IMR-90 (cell line): ENCODE results near the gene TRAK2. TPM values are rescaled to one million over a fixed set of nuclear protein-coding genes. Genes with fewer than 3 reads are reported as not detected.

ENCODE experiments used
- ATAC-seq: fragments of 200-7000 bp; cut with Tn5 transposase; 2 replicates; pipeline ENCODE4 v1.9.1; 2020; ENCODE audit warnings: low read depth, mild to moderate bottlenecking, moderate library complexity
- BruUV-seq: library from RNA; stranded (reverse); fragments of 400-500 nt; replicated peaks from 2 replicates; lab custom pipeline; 2021; lab: Mats Ljungman, UMichigan
- CTCF ChIA-PET: fragments of 300-600 bp; formaldehyde crosslinking; extraction: SDS; loops from one replicate; lab custom pipeline; 2021; ENCODE audit warnings: antibody characterized with exemption; lab: Yijun Ruan, JAX
- POLR2A ChIA-PET: fragments of 300-600 bp; sonication (Branson Sonifier 250); formaldehyde crosslinking; loops from one replicate; lab custom pipeline; 2022; ENCODE audit warnings: antibody characterized with exemption; ENCODE audit not compliant: unreplicated experiment; lab: Charles Lee
- DNase-seq: peaks from one replicate; pipeline ENCODE4 v3.0.0; 2013
- H2AFZ ChIP-seq: replicated peaks from 2 replicates; pipeline ENCODE3; 2013; ENCODE audit warnings: low read length, mild to moderate bottlenecking; ENCODE audit not compliant: poor library complexity
- H2AK5ac ChIP-seq: 2 replicates; pipeline ENCODE4 v1.6.1; 2013; ENCODE audit warnings: low read depth, low read length, inconsistent platforms
- H2AK9ac ChIP-seq: replicated peaks from 2 replicates; pipeline ENCODE3; 2013; ENCODE audit warnings: mild to moderate bottlenecking, low read depth, low read length, moderate library complexity; ENCODE audit not compliant: poor library complexity
- H2BK120ac ChIP-seq: 2 replicates; pipeline ENCODE4 v1.6.1; 2013; ENCODE audit warnings: low read depth, low read length, inconsistent platforms
- H2BK15ac ChIP-seq: 3 replicates; pipeline ENCODE4 v1.6.1; 2013; ENCODE audit warnings: low read depth, low read length, inconsistent platforms
- H2BK20ac ChIP-seq: 2 replicates; pipeline ENCODE4 v1.6.1; 2013; ENCODE audit warnings: low read depth, mild to moderate bottlenecking, inconsistent platforms, low read length, moderate library complexity
- H2BK5ac ChIP-seq: 2 replicates; pipeline ENCODE4 v1.6.1; 2013; ENCODE audit warnings: mild to moderate bottlenecking, low read depth, low read length, inconsistent platforms; ENCODE audit not compliant: poor library complexity, severe bottlenecking
- H3K14ac ChIP-seq: replicated peaks from 2 replicates; pipeline ENCODE4 v1.6.1; 2013; ENCODE audit warnings: low read depth, low read length, inconsistent platforms
- H3K18ac ChIP-seq: 2 replicates; pipeline ENCODE4 v1.6.1; 2013; ENCODE audit warnings: low read depth, low read length, control low read depth
- H3K23ac ChIP-seq: 2 replicates; pipeline ENCODE4 v1.6.1; 2013; ENCODE audit warnings: low read depth, low read length, inconsistent platforms
- H3K27ac ChIP-seq: 2 replicates; pipeline ENCODE4 v1.5.1; 2013; ENCODE audit warnings: mild to moderate bottlenecking, control low read depth, low read length; ENCODE audit not compliant: insufficient read depth
- H3K27me3 ChIP-seq: 2 replicates; pipeline ENCODE4 v1.6.1; 2013; ENCODE audit warnings: low read length; ENCODE audit not compliant: control insufficient read depth, insufficient read depth
- H3K36me3 ChIP-seq: 2 replicates; pipeline ENCODE4 v1.6.1; 2013; ENCODE audit warnings: low read length, mixed read lengths; ENCODE audit not compliant: control insufficient read depth, insufficient read depth
- H3K4ac ChIP-seq: 2 replicates; pipeline ENCODE4 v1.6.1; 2013; ENCODE audit warnings: low read depth, low read length, inconsistent platforms
- H3K4me1 ChIP-seq: 2 replicates; pipeline ENCODE4 v1.6.1; 2013; ENCODE audit warnings: low read length, mixed read lengths; ENCODE audit not compliant: control insufficient read depth, insufficient read depth
- H3K4me2 ChIP-seq: 2 replicates; pipeline ENCODE4 v1.6.1; 2013; ENCODE audit warnings: low read depth, mild to moderate bottlenecking, control low read depth, low read length, moderate library complexity
- H3K4me3 ChIP-seq: 2 replicates; pipeline ENCODE4 v1.5.1; 2013; ENCODE audit warnings: low read depth, mild to moderate bottlenecking, control low read depth, low read length, moderate library complexity; ENCODE audit not compliant: insufficient read depth
- H3K56ac ChIP-seq: 2 replicates; pipeline ENCODE4 v1.6.1; 2013; ENCODE audit warnings: low read length, inconsistent platforms; ENCODE audit not compliant: insufficient read depth; ENCODE audit errors: extremely low read depth
- H3K79me1 ChIP-seq, 2 experiments: 2 replicates each; pipeline ENCODE4 v1.6.1; 2013; ENCODE audit warnings: low read length in 2 of 2, inconsistent platforms in 1 of 2, low read depth in 1 of 2
- H3K9ac ChIP-seq: 2 replicates; pipeline ENCODE4 v1.6.1; 2013; ENCODE audit warnings: low read depth, low read length, control low read depth
- H3K9me1 ChIP-seq: 2 replicates; pipeline ENCODE4 v1.6.1; 2013; ENCODE audit warnings: low read length, inconsistent platforms; ENCODE audit not compliant: insufficient read depth
- H3K9me3 ChIP-seq: 2 replicates; pipeline ENCODE4 v1.6.1; 2013; ENCODE audit warnings: low read length; ENCODE audit not compliant: control insufficient read depth, insufficient read depth
- H4K20me1 ChIP-seq: 2 replicates; pipeline ENCODE4 v1.6.1; 2013; ENCODE audit warnings: low read length, inconsistent platforms; ENCODE audit not compliant: insufficient read depth
- H4K5ac ChIP-seq: 2 replicates; pipeline ENCODE4 v1.6.1; 2013; ENCODE audit warnings: mild to moderate bottlenecking, low read depth, low read length, control low read depth
- H4K8ac ChIP-seq, 2 experiments: 2 replicates each; pipeline ENCODE4 v1.6.1; 2013; ENCODE audit warnings: low read depth in 2 of 2, low read length in 2 of 2, control low read depth in 1 of 2, inconsistent platforms in 1 of 2
- H4K91ac ChIP-seq: 2 replicates; pipeline ENCODE4 v1.6.1; 2013; ENCODE audit warnings: low read depth, low read length, inconsistent platforms; ENCODE audit not compliant: insufficient read depth
- BHLHE40 ChIP-seq: fragments of 150-350 bp; IDR thresholded peaks from 2 replicates; pipeline ENCODE4 v1.6.1; 2016; ENCODE audit warnings: mild to moderate bottlenecking, low read depth, low read length
- CEBPB ChIP-seq: IDR thresholded peaks from 2 replicates; pipeline ENCODE4 v1.6.1; 2012; ENCODE audit warnings: low read depth, low read length, improper control_type of control experiment
- CHD1 ChIP-seq: IDR thresholded peaks from 2 replicates; pipeline ENCODE4 v1.6.1; 2012; ENCODE audit warnings: low read depth, low read length, improper control_type of control experiment
- ELK1 ChIP-seq: fragments of 150-350 bp; IDR thresholded peaks from 2 replicates; pipeline ENCODE4 v1.6.1; 2016; ENCODE audit warnings: low read depth, mild to moderate bottlenecking, low read length, moderate library complexity, borderline replicate concordance
- FOS ChIP-seq: fragments of 150-350 bp; IDR thresholded peaks from 2 replicates; pipeline ENCODE4 v1.6.1; 2016; ENCODE audit warnings: low read depth, low read length
- MAFK ChIP-seq: IDR thresholded peaks from 2 replicates; pipeline ENCODE4 v1.6.1; 2012; ENCODE audit warnings: low read depth, low read length, improper control_type of control experiment
- POLR2A ChIP-seq: IDR thresholded peaks from 2 replicates; pipeline ENCODE4 v1.6.1; 2012; ENCODE audit warnings: mild to moderate bottlenecking, low read depth, low read length
- RAD21 ChIP-seq: IDR thresholded peaks from 2 replicates; pipeline ENCODE4 v1.6.1; 2012; ENCODE audit warnings: low read length, improper control_type of control experiment
- RCOR1 ChIP-seq: IDR thresholded peaks from 2 replicates; pipeline ENCODE4 v1.6.1; 2012; ENCODE audit warnings: mild to moderate bottlenecking, low read length, improper control_type of control experiment; ENCODE audit not compliant: insufficient replicate concordance
- RFX5 ChIP-seq: IDR thresholded peaks from 2 replicates; pipeline ENCODE4 v1.8.0; 2012; ENCODE audit warnings: low read depth, mild to moderate bottlenecking, low read length, moderate library complexity
- WGBS, 2 experiments: methylation state at CpG; one replicate each; pipeline versions ENCODE4 v1.1.5 to v1.1.7; 2013; ENCODE audit warnings: missing lambda C conversion rate in 2 of 2; ENCODE audit not compliant: insufficient read length in 1 of 2; ENCODE audit errors: extremely low coverage in 2 of 2; 5-methylcytosine and 5-hydroxymethylcytosine counted together
- dilution Hi-C: fragments of 300-500 bp; cut with HindIII; formaldehyde crosslinking; loops from one replicate; pipeline ENCODE4 v1.14.3; 2018; ENCODE audit warnings: low sequenced_read_pairs; ENCODE audit not compliant: unreplicated experiment
- in situ Hi-C: fragments of 300-500 bp; cut with MboI; formaldehyde crosslinking; loops from 3 replicates; pipeline ENCODE4 v1.14.3; 2019; ENCODE audit warnings: low sequenced_read_pairs, inconsistent platforms, mixed read lengths
- intact Hi-C: fragments of 100-400 bp; cut with micrococcal nuclease; formaldehyde crosslinking; loops from 2 replicates; pipeline ENCODE4 v1.10.0; 2022
- polyA plus RNA-seq, 3 experiments: library from polyadenylated mRNA; depleted of rRNA; stranded (reverse); fragments of >200 nt; gene quantifications; 2 replicates each; pipeline ENCODE4 v1.2.3, GENCODE V29; 2012; ENCODE audit warnings: low replicate concordance in 1 of 3
- total RNA-seq: library from RNA; depleted of rRNA; stranded (reverse); fragments of >200 nt; gene quantifications from 2 replicates; pipeline ENCODE4 v1.2.3, GENCODE V29; 2012
- TF ChIP-seq, protein P1 (sequence below): conservative IDR thresholded peaks from 2 replicates; pipeline ENCODE4 v1.5.1; 2012; ENCODE audit warnings: mild to moderate bottlenecking, low read depth, low read length, improper control_type of control experiment

TRAK2 gene
- total and polyA plus RNA-seq, 2 of the 4 experiments (the other 2 are of a cell fraction), result 13.1 to 65.4 TPM

- CTCF ChIA-PET, result no interaction called here
- intact Hi-C loops, result no loop called here
- no CpG with 5 or more reads among the region's 1 CpG for WGBS, 2 experiments
Observed at GRCh38 chr2:201348758-201349157, 102.5 kb downstream of the TRAK2 start.

More at GRCh38 chr2:201348758-201349157, 102.5 kb downstream of the TRAK2 start:
- Histone ChIP-seq H2AK5ac (no peak overlapping the region), H3K23ac (no peak overlapping the region), H3K9me1 (no peaks in the 10 kb centered on the region), H3K27ac (no peak overlapping the region), H4K8ac (no peak overlapping the region), H4K5ac (no peak overlapping the region), H3K4me3 (no peak overlapping the region), H2BK20ac (no peak overlapping the region), H3K36me3 (no peaks in the 10 kb centered on the region), H2BK5ac (no peak overlapping the region), H3K4me2 (no peak overlapping the region), H2AFZ (no peak overlapping the region), H3K14ac (no peak overlapping the region), H3K27me3 (no peaks in the 10 kb centered on the region), H3K56ac (no peak overlapping the region), H3K9me3 (no peaks in the 10 kb centered on the region), H3K9ac (no peak overlapping the region), H2BK15ac (no peak overlapping the region), H3K4ac (no peak overlapping the region), H4K20me1 (no peaks in the 10 kb centered on the region), H2BK120ac (no peak overlapping the region), H3K4me1 (peaks cover 8% of the 10 kb centered on the region), H4K91ac (no peak overlapping the region), H3K79me1 (no peaks in the 10 kb centered on the region), H3K18ac (no peak overlapping the region), H2AK9ac (no peak overlapping the region)
- dilution Hi-C loops, result no loop called here
- POLR2A ChIA-PET, result no interaction called here
- in situ Hi-C loops, result no loop called here
- no TSS peak for BruUV-seq
- TF ChIP-seq RCOR1, result no peak
- TF ChIP-seq POLR2A, result no peak
- TF ChIP-seq ELK1, result no peak
- TF ChIP-seq FOS, result no peak
- TF ChIP-seq, protein P1, sequence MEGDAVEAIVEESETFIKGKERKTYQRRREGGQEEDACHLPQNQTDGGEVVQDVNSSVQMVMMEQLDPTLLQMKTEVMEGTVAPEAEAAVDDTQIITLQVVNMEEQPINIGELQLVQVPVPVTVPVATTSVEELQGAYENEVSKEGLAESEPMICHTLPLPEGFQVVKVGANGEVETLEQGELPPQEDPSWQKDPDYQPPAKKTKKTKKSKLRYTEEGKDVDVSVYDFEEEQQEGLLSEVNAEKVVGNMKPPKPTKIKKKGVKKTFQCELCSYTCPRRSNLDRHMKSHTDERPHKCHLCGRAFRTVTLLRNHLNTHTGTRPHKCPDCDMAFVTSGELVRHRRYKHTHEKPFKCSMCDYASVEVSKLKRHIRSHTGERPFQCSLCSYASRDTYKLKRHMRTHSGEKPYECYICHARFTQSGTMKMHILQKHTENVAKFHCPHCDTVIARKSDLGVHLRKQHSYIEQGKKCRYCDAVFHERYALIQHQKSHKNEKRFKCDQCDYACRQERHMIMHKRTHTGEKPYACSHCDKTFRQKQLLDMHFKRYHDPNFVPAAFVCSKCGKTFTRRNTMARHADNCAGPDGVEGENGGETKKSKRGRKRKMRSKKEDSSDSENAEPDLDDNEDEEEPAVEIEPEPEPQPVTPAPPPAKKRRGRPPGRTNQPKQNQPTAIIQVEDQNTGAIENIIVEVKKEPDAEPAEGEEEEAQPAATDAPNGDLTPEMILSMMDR, result no peak
- no peak for TF ChIP-seq CHD1
- TF ChIP-seq RFX5, result no peak
- no peak for TF ChIP-seq BHLHE40
- no peak for TF ChIP-seq RAD21
- TF ChIP-seq CEBPB, result no peak
- TF ChIP-seq MAFK, result no peak
- DNase-seq (no peak), ATAC-seq (no peak)
